ENCODE results near the gene C19orf53.

Gene C19orf53

DNA sequence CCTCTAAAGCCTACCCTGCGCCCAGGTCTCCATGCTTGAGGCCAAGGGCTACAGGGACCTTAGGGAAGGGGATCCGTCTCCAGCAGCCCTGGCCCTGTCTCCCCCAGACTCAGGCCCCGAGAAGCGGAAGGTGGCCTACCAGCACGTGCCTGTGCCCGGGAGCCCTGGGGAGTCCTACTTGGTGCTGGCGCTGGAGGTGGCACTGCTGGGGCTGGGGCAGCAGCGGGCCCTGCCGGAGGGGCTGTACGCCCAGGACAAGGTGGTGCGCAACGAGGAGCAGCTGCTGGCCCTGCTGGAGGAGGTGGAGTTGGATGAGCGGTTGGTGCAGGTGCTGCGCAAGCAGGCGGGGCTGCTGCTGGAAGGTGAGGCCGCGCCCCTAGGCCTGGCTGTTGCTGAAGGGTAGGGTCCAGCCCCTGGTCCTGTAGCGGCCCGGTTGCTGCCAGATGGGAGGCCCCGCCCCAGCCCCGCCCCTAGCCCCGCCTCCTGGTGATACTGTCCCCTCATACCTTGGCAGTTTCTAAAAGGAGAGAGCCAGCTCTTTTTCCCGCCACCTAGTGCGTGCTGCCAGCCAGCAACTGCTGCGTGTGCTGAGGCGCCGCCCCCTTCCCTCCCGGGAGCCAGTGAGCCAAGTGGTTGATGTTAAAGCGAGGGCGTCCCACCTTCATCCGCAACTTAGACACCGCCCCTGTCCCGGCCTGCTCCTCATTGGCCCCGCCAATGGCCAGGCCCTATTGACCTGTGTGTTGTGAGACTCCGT, 43.5 kb downstream of the C19orf53 start:
- Histone ChIP-seq H3K36me3 (ENCODE audit: control insufficient read depth, insufficient read depth, low read length) (peaks cover 4% of the 10 kb centered on the region), H3K23ac (ENCODE audit: low read length) (no peak overlapping the region), H3K4me2 (ENCODE audit: low read length) (peak overlapping the region; percentile 74), H3K4me3 (ENCODE audit: low read length) (no peak overlapping the region), H3K4me1 (ENCODE audit: control insufficient read depth, low read depth, low read length) (peaks cover 3% of the 10 kb centered on the region), H2BK120ac (ENCODE audit: low read depth, low read length) (no peak overlapping the region), H2BK5ac (ENCODE audit: low read length) (no peak overlapping the region), H3K4ac (ENCODE audit: low read depth, low read length) (no peak overlapping the region), H3K79me1 (ENCODE audit: low read length) (no peaks in the 10 kb centered on the region), H3K27me3 (ENCODE audit: insufficient read depth, low read length, poor library complexity) (no peaks in the 10 kb centered on the region), H3K18ac (ENCODE audit: low read length) (no peak overlapping the region), H3K9ac (ENCODE audit: low read length) (peak overlapping the region; percentile 78), H2BK15ac (replicated peaks; ENCODE audit: low read depth) (no peak overlapping the region), H2AK5ac (ENCODE audit: low read length) (no peak overlapping the region), H3K27ac (ENCODE audit: low read depth, low read length) (no peak overlapping the region), H3K56ac (ENCODE audit: low read length) (peak overlapping the region; percentile 82), H4K8ac (ENCODE audit: low read depth, low read length) (no peak overlapping the region), H3K79me2 (ENCODE audit: control insufficient read depth, insufficient read depth, low read length) (no peaks in the 10 kb centered on the region), H4K5ac (ENCODE audit: low read length) (no peak overlapping the region)
- no CpG with 5 or more reads among the region's 35 CpGs for WGBS (ENCODE audit: extremely low coverage, insufficient coverage, low lambda C conversion rate)
- peak; percentile 99 for DNase-seq

DNA sequence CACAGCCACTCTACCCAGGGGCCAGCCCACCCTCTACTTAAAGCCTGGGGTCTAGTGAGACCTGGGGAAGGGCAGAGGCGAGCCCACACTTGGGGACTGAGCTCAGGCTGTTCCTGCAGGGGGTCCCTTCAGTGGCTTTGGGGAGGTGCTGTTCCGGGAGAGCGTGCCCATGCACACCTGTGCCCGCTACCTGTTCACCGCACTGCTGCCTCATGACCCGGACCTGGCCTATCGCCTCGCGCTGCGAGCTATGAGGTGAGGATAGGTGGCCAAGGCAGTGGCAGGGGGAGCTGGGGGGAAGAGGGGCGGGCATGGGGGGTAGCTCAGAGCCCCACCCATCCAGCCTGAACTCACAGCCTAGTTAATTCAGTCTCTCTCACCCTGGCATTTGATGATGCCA, 45.0 kb downstream of the C19orf53 start:
- H2AK5ac ChIP-seq (ENCODE audit: low read length): no peak overlapping the region
- no peak overlapping the region for H4K8ac ChIP-seq (ENCODE audit: low read depth, low read length)
- no peak overlapping the region for H3K27ac ChIP-seq (ENCODE audit: low read depth, low read length)
- no peak overlapping the region for H3K56ac ChIP-seq (ENCODE audit: low read length)
- no peak overlapping the region for H3K4me3 ChIP-seq (ENCODE audit: low read length)
- peaks cover 2% of the 10 kb centered on the region for H3K36me3 ChIP-seq (ENCODE audit: control insufficient read depth, insufficient read depth, low read length)
- no peak overlapping the region for H3K9ac ChIP-seq (ENCODE audit: low read length)
- no peak overlapping the region for H3K23ac ChIP-seq (ENCODE audit: low read length)
- H2BK120ac ChIP-seq (ENCODE audit: low read depth, low read length): no peak overlapping the region
- H3K27me3 ChIP-seq (ENCODE audit: insufficient read depth, low read length, poor library complexity): no peaks in the 10 kb centered on the region
- H3K4me2 ChIP-seq (ENCODE audit: low read length): no peak overlapping the region
- no peak overlapping the region for H4K5ac ChIP-seq (ENCODE audit: low read length)
- H3K79me1 ChIP-seq (ENCODE audit: low read length): no peaks in the 10 kb centered on the region
- H3K79me2 ChIP-seq (ENCODE audit: control insufficient read depth, insufficient read depth, low read length): no peaks in the 10 kb centered on the region
- H2BK5ac ChIP-seq (ENCODE audit: low read length): no peak overlapping the region
- H3K18ac ChIP-seq (ENCODE audit: low read length): no peak overlapping the region
- DNase-seq: no peak
- H3K4me1 ChIP-seq (ENCODE audit: control insufficient read depth, low read depth, low read length): peaks cover 3% of the 10 kb centered on the region
- H3K4ac ChIP-seq (ENCODE audit: low read depth, low read length): no peak overlapping the region
- no peak overlapping the region for H2BK15ac ChIP-seq (replicated peaks; ENCODE audit: low read depth)
- no CpG with 5 or more reads among the region's 11 CpGs for WGBS (ENCODE audit: extremely low coverage, insufficient coverage, low lambda C conversion rate)

DNA sequence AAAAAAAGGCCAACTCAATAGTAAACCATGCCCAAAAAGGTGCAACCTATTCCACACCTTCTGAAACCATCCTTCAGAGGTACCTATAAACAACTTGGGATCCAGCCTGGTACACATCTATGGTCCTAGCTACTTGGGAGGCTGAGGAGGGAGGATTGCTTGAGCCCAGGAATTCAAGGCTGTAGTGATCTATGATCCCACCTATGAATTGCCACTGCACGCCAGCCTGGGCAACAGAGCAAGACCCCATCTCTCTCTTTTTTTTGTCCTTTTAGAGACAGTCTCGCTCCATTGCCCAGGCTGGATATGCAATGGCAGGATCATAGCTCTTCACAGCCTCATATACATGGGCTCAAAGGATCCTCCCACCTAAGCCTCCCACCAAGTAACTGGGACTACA, 47.0 kb downstream of the C19orf53 start:
- Histone ChIP-seq H3K4me1 (ENCODE audit: control insufficient read depth, low read depth, low read length) (peaks cover 3% of the 10 kb centered on the region), H3K27ac (ENCODE audit: low read depth, low read length) (no peak overlapping the region), H2BK15ac (replicated peaks; ENCODE audit: low read depth) (no peak overlapping the region), H3K9ac (ENCODE audit: low read length) (no peak overlapping the region), H2BK120ac (ENCODE audit: low read depth, low read length) (no peak overlapping the region), H4K8ac (ENCODE audit: low read depth, low read length) (no peak overlapping the region), H4K5ac (ENCODE audit: low read length) (no peak overlapping the region), H3K79me2 (ENCODE audit: control insufficient read depth, insufficient read depth, low read length) (no peaks in the 10 kb centered on the region), H3K36me3 (ENCODE audit: control insufficient read depth, insufficient read depth, low read length) (peaks cover 2% of the 10 kb centered on the region), H3K18ac (ENCODE audit: low read length) (no peak overlapping the region), H3K4me3 (ENCODE audit: low read length) (no peak overlapping the region), H2AK5ac (ENCODE audit: low read length) (no peak overlapping the region), H3K79me1 (ENCODE audit: low read length) (no peaks in the 10 kb centered on the region), H3K23ac (ENCODE audit: low read length) (no peak overlapping the region), H3K4me2 (ENCODE audit: low read length) (no peak overlapping the region), H3K56ac (ENCODE audit: low read length) (no peak overlapping the region), H3K27me3 (ENCODE audit: insufficient read depth, low read length, poor library complexity) (no peaks in the 10 kb centered on the region), H3K4ac (ENCODE audit: low read depth, low read length) (no peak overlapping the region), H2BK5ac (ENCODE audit: low read length) (no peak overlapping the region)
- WGBS (ENCODE audit: extremely low coverage, insufficient coverage, low lambda C conversion rate): no CpG with 5 or more reads among the region's 2 CpGs
- no peak for DNase-seq

DNA sequence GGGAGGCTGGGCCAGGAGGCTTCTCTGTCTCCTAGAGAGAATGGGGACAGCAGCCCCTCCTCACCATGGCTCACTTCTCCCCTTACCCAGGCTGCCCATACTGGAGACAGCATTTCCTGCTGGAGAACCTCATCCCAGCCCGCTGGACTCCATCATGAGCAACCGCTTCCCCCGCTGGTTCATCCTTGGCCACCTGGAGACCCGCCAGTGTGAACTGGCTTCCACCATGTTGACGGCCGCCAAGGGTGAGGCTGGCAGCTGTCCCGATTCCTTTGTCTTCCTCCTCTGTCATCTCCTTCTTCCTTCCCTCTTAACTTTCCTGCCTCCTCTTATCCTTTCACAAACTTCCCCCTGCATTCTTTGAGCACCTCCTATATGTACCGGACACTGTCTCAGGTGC, 49.0 kb downstream of the C19orf53 start:
- Histone ChIP-seq H3K4me2 (ENCODE audit: low read length) (no peak overlapping the region), H3K18ac (ENCODE audit: low read length) (no peak overlapping the region), H3K27me3 (ENCODE audit: insufficient read depth, low read length, poor library complexity) (no peaks in the 10 kb centered on the region), H3K36me3 (ENCODE audit: control insufficient read depth, insufficient read depth, low read length) (peaks cover 2% of the 10 kb centered on the region), H2AK5ac (ENCODE audit: low read length) (no peak overlapping the region), H3K79me2 (ENCODE audit: control insufficient read depth, insufficient read depth, low read length) (no peaks in the 10 kb centered on the region), H3K9ac (ENCODE audit: low read length) (no peak overlapping the region), H2BK5ac (ENCODE audit: low read length) (no peak overlapping the region), H2BK15ac (replicated peaks; ENCODE audit: low read depth) (no peak overlapping the region), H3K4ac (ENCODE audit: low read depth, low read length) (no peak overlapping the region), H3K4me1 (ENCODE audit: control insufficient read depth, low read depth, low read length) (no peaks in the 10 kb centered on the region), H2BK120ac (ENCODE audit: low read depth, low read length) (no peak overlapping the region), H3K4me3 (ENCODE audit: low read length) (no peak overlapping the region), H3K56ac (ENCODE audit: low read length) (no peak overlapping the region), H4K8ac (ENCODE audit: low read depth, low read length) (no peak overlapping the region), H3K23ac (ENCODE audit: low read length) (no peak overlapping the region), H4K5ac (ENCODE audit: low read length) (no peak overlapping the region), H3K79me1 (ENCODE audit: low read length) (no peaks in the 10 kb centered on the region), H3K27ac (ENCODE audit: low read depth, low read length) (no peak overlapping the region)
- no CpG with 5 or more reads among the region's 8 CpGs for WGBS (ENCODE audit: extremely low coverage, insufficient coverage, low lambda C conversion rate)
- DNase-seq: no peak

DNA sequence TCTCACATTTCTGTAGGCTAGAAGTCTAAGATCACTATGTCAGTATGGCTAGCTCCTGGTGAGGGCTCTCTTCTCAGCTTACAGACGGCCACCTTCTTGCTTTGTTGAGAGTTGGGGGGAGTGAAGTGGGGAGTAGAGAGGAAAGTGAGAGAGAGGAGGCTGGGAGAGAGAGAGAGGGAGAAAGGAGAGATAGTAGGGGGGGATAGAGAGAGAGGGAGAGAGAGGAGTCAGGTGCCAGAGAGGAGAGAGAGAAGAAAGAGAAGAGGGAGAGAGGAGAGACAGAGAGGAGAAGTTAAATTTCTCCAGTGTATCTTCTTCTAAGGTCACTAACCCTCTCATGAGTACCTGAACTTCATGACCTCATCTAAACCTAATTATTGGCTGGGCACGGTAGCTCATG, 49.6 kb downstream of the C19orf53 start:
- H3K4me3 ChIP-seq (ENCODE audit: low read length): no peak overlapping the region
- no peaks in the 10 kb centered on the region for H3K79me1 ChIP-seq (ENCODE audit: low read length)
- H2AK5ac ChIP-seq (ENCODE audit: low read length): no peak overlapping the region
- no peak for DNase-seq
- no peak overlapping the region for H4K8ac ChIP-seq (ENCODE audit: low read depth, low read length)
- no peak overlapping the region for H3K18ac ChIP-seq (ENCODE audit: low read length)
- no peak overlapping the region for H3K9ac ChIP-seq (ENCODE audit: low read length)
- WGBS (ENCODE audit: extremely low coverage, insufficient coverage, low lambda C conversion rate): no CpG with 5 or more reads among the region's 2 CpGs
- H3K23ac ChIP-seq (ENCODE audit: low read length): no peak overlapping the region
- no peaks in the 10 kb centered on the region for H3K4me1 ChIP-seq (ENCODE audit: control insufficient read depth, low read depth, low read length)
- no peak overlapping the region for H3K4me2 ChIP-seq (ENCODE audit: low read length)
- H4K5ac ChIP-seq (ENCODE audit: low read length): no peak overlapping the region
- H2BK120ac ChIP-seq (ENCODE audit: low read depth, low read length): no peak overlapping the region
- no peak overlapping the region for H3K27ac ChIP-seq (ENCODE audit: low read depth, low read length)
- H3K79me2 ChIP-seq (ENCODE audit: control insufficient read depth, insufficient read depth, low read length): no peaks in the 10 kb centered on the region
- no peak overlapping the region for H2BK15ac ChIP-seq (replicated peaks; ENCODE audit: low read depth)
- H3K36me3 ChIP-seq (ENCODE audit: control insufficient read depth, insufficient read depth, low read length): peaks cover 2% of the 10 kb centered on the region
- no peak overlapping the region for H3K56ac ChIP-seq (ENCODE audit: low read length)
- no peak overlapping the region for H3K4ac ChIP-seq (ENCODE audit: low read depth, low read length)
- no peak overlapping the region for H2BK5ac ChIP-seq (ENCODE audit: low read length)
- no peaks in the 10 kb centered on the region for H3K27me3 ChIP-seq (ENCODE audit: insufficient read depth, low read length, poor library complexity)

DNA sequence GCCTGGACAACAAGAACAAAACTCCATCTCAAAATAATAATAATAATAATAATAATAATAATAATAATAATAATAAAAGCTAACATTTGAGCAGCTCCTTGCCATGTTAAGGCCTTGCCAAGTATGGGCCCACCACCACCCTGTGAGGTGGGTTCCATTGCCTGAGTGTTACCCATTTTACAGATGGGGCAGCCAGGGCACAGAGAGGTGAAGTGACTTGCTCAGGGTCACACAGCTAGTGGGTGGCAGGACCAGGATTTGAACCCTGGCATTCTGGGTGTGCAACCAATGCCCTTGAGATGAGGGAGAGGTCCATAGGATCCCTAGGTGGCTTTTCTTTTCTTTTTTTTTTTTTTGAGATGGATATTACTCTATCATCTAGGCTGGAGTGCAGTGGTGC, 50.4 kb downstream of the C19orf53 start:
- Histone ChIP-seq H3K4ac (ENCODE audit: low read depth, low read length) (no peak overlapping the region), H4K8ac (ENCODE audit: low read depth, low read length) (no peak overlapping the region), H3K23ac (ENCODE audit: low read length) (no peak overlapping the region), H2BK120ac (ENCODE audit: low read depth, low read length) (no peak overlapping the region), H2BK5ac (ENCODE audit: low read length) (no peak overlapping the region), H3K4me1 (ENCODE audit: control insufficient read depth, low read depth, low read length) (no peaks in the 10 kb centered on the region), H3K36me3 (ENCODE audit: control insufficient read depth, insufficient read depth, low read length) (peaks cover 2% of the 10 kb centered on the region), H3K56ac (ENCODE audit: low read length) (no peak overlapping the region), H3K27me3 (ENCODE audit: insufficient read depth, low read length, poor library complexity) (no peaks in the 10 kb centered on the region), H3K9ac (ENCODE audit: low read length) (no peak overlapping the region), H3K4me3 (ENCODE audit: low read length) (no peak overlapping the region), H3K79me1 (ENCODE audit: low read length) (no peaks in the 10 kb centered on the region), H3K79me2 (ENCODE audit: control insufficient read depth, insufficient read depth, low read length) (no peaks in the 10 kb centered on the region), H2AK5ac (ENCODE audit: low read length) (no peak overlapping the region), H3K27ac (ENCODE audit: low read depth, low read length) (no peak overlapping the region), H3K18ac (ENCODE audit: low read length) (no peak overlapping the region), H3K4me2 (ENCODE audit: low read length) (no peak overlapping the region), H4K5ac (ENCODE audit: low read length) (no peak overlapping the region), H2BK15ac (replicated peaks; ENCODE audit: low read depth) (no peak overlapping the region)
- no peak for DNase-seq

Measured in mesendoderm (in vitro differentiated cells).